H1 (cell line): Measurements from ENCODE around the gene YEATS4. TPM values are rescaled to one million over a fixed set of nuclear protein-coding genes. Genes with fewer than 3 reads are reported as not detected.

ENCODE experiments used
- CTCF ChIA-PET: fragments of 300-600 bp; sonication (Branson Sonifier 250); formaldehyde crosslinking; loops from one replicate; lab custom pipeline; 2021; ENCODE audit not compliant: partially characterized antibody; lab: Charles Lee
- POLR2A ChIA-PET: fragments of 300-600 bp; sonication (Branson Sonifier 250); formaldehyde crosslinking; loops from one replicate; lab custom pipeline; 2021; ENCODE audit warnings: inconsistent platforms; ENCODE audit not compliant: partially characterized antibody; lab: Charles Lee
- DNase-seq, 2 experiments: peaks; one replicate each; pipeline versions ENCODE4 v3.0.0 to v3.0.0-alpha.2; 2010 to 2022; ENCODE audit warnings: low spot score in 2 of 2, low read depth in 1 of 2, mixed read lengths in 1 of 2
- FAIRE-seq: peaks from 2 replicates; lab custom pipeline; 2011; peaks lifted over from hg19 to GRCh38; lab: Jason Lieb, UNC
- H2AFZ ChIP-seq: 2 replicates; pipeline ENCODE4 v1.8.1; 2012; ENCODE audit warnings: low read length, inconsistent platforms
- H2AK5ac ChIP-seq: 2 replicates; pipeline ENCODE4 v1.6.1; 2013; ENCODE audit warnings: low read depth, low read length
- H2BK120ac ChIP-seq: replicated peaks from 2 replicates; pipeline ENCODE3; 2013; ENCODE audit warnings: low read depth, low read length, inconsistent platforms
- H2BK12ac ChIP-seq: 2 replicates; pipeline ENCODE4 v1.6.1; 2013; ENCODE audit warnings: low read depth, low read length
- H2BK15ac ChIP-seq: 2 replicates; pipeline ENCODE4 v1.6.1; 2013; ENCODE audit warnings: low read length
- H2BK20ac ChIP-seq: 2 replicates; pipeline ENCODE4 v1.6.1; 2013; ENCODE audit warnings: low read length
- H2BK5ac ChIP-seq: 2 replicates; pipeline ENCODE4 v1.6.1; 2013; ENCODE audit warnings: low read depth, low read length
- H3K14ac ChIP-seq: 2 replicates; pipeline ENCODE4 v1.6.1; 2013; ENCODE audit warnings: inconsistent platforms; ENCODE audit not compliant: insufficient read length
- H3K18ac ChIP-seq: 2 replicates; pipeline ENCODE4 v1.6.1; 2013; ENCODE audit warnings: low read length; ENCODE audit errors: extremely low read depth
- H3K23ac ChIP-seq: 2 replicates; pipeline ENCODE4 v1.6.1; 2013; ENCODE audit warnings: inconsistent platforms; ENCODE audit not compliant: insufficient read length
- H3K23me2 ChIP-seq: 2 replicates; pipeline ENCODE4 v1.6.1; 2013; ENCODE audit warnings: low read depth, low read length
- H3K27ac ChIP-seq: 2 replicates; pipeline ENCODE4 v1.6.1; 2011; ENCODE audit warnings: low read depth, low read length, inconsistent platforms
- H3K27me3 ChIP-seq, 4 experiments: replicated peaks in 1 of 4; 1 replicate in 1 of 4; 2 replicates in 3 of 4; pipeline versions ENCODE4 v1.6.1 to v1.8.1; 2011 to 2013; ENCODE audit warnings: low read length in 3 of 4, mild to moderate bottlenecking in 3 of 4, inconsistent platforms in 2 of 4, mixed read lengths in 2 of 4, moderate library complexity in 1 of 4; ENCODE audit not compliant: control insufficient read depth in 3 of 4, insufficient read depth in 3 of 4; ENCODE audit errors: extremely low read depth in 1 of 4
- H3K36me3 ChIP-seq, 4 experiments: 2 replicates each; pipeline versions ENCODE4 v1.6.1 to v1.8.1; 2011 to 2013; ENCODE audit warnings: mild to moderate bottlenecking in 4 of 4, low read length in 3 of 4, moderate library complexity in 2 of 4, control low read depth in 1 of 4, inconsistent platforms in 1 of 4; ENCODE audit not compliant: insufficient read depth in 4 of 4, control insufficient read depth in 2 of 4
- H3K4ac ChIP-seq: replicated peaks from 2 replicates; pipeline ENCODE3; 2013; ENCODE audit warnings: low read length, low read depth, mixed read lengths, inconsistent platforms; ENCODE audit not compliant: insufficient read length
- H3K4me1 ChIP-seq, 4 experiments: replicated peaks in 1 of 4; 1 replicate in 1 of 4; 2 replicates in 3 of 4; pipeline versions ENCODE4 v1.6.1 to v1.8.1; 2011 to 2013; ENCODE audit warnings: low read length in 3 of 4, inconsistent platforms in 2 of 4, mixed read lengths in 1 of 4; ENCODE audit not compliant: insufficient read depth in 4 of 4, control insufficient read depth in 3 of 4
- H3K4me2 ChIP-seq, 2 experiments: 2 replicates each; pipeline versions ENCODE4 v1.6.1 to v1.8.1; 2011 to 2013; ENCODE audit warnings: low read depth in 2 of 2, low read length in 2 of 2, control low read depth in 1 of 2, inconsistent platforms in 1 of 2, mild to moderate bottlenecking in 1 of 2; ENCODE audit not compliant: insufficient read depth in 1 of 2
- H3K4me3 ChIP-seq, 4 experiments: fragments of 200-600, 300-600 bp in 1 of 4; sonication (generic), shearing (Covaris generic), sonication (Bioruptor Twin) in 1 of 4; 2 replicates each; pipeline versions ENCODE4 v1.5.1 to v1.8.1; 2011 to 2016; ENCODE audit warnings: low read length in 4 of 4, low read depth in 3 of 4, control low read depth in 2 of 4, inconsistent platforms in 2 of 4, mild to moderate bottlenecking in 2 of 4, mixed read lengths in 1 of 4, moderate library complexity in 1 of 4; ENCODE audit not compliant: insufficient read depth in 2 of 4; ENCODE audit errors: extremely low read depth in 1 of 4
- H3K56ac ChIP-seq: replicated peaks from 2 replicates; pipeline ENCODE3; 2013; ENCODE audit warnings: low read depth, mild to moderate bottlenecking, mixed read lengths, low read length, inconsistent platforms; ENCODE audit not compliant: insufficient read length
- H3K79me1 ChIP-seq: 2 replicates; pipeline ENCODE4 v1.6.1; 2013; ENCODE audit warnings: low read depth, low read length, control low read depth
- H3K79me2 ChIP-seq, 2 experiments: 2 replicates each; pipeline versions ENCODE4 v1.6.1 to v1.8.1; 2012 to 2013; ENCODE audit warnings: low read length in 2 of 2, mild to moderate bottlenecking in 2 of 2, inconsistent platforms in 1 of 2; ENCODE audit not compliant: insufficient read depth in 2 of 2, control insufficient read depth in 1 of 2
- H3K9ac ChIP-seq, 4 experiments: replicated peaks in 1 of 4; 1 replicate in 1 of 4; 2 replicates in 3 of 4; pipeline versions ENCODE4 v1.6.1 to v1.8.1; 2011 to 2013; ENCODE audit warnings: low read depth in 3 of 4, low read length in 3 of 4, control low read depth in 2 of 4, mild to moderate bottlenecking in 2 of 4, moderate library complexity in 2 of 4, inconsistent platforms in 1 of 4; ENCODE audit errors: extremely low read depth in 1 of 4
- H3K9me3 ChIP-seq, 2 experiments: 2 replicates each; pipeline versions ENCODE4 v1.6.1 to v1.8.1; 2012 to 2013; ENCODE audit warnings: mild to moderate bottlenecking in 2 of 2, moderate library complexity in 2 of 2, control low read depth in 1 of 2, inconsistent platforms in 1 of 2, low read depth in 1 of 2, low read length in 1 of 2, mixed read lengths in 1 of 2; ENCODE audit not compliant: insufficient read depth in 2 of 2
- H4K20me1 ChIP-seq, 2 experiments: replicated peaks in 1 of 2; 2 replicates each; pipeline versions ENCODE3 to v1.8.1; 2011 to 2013; ENCODE audit warnings: inconsistent platforms in 2 of 2, low read length in 2 of 2, mild to moderate bottlenecking in 1 of 2; ENCODE audit not compliant: insufficient read depth in 2 of 2, control insufficient read depth in 1 of 2
- H4K5ac ChIP-seq: 2 replicates; pipeline ENCODE4 v1.6.1; 2013; ENCODE audit warnings: low read length, low read depth, mixed read lengths, inconsistent platforms; ENCODE audit not compliant: insufficient read length
- H4K8ac ChIP-seq: 2 replicates; pipeline ENCODE4 v1.8.0; 2013; ENCODE audit warnings: mild to moderate bottlenecking, moderate library complexity, low read length, inconsistent platforms; ENCODE audit not compliant: insufficient read depth; ENCODE audit errors: extremely low read depth
- H4K91ac ChIP-seq: replicated peaks from 2 replicates; pipeline ENCODE3; 2013; ENCODE audit warnings: low read length, mixed read lengths, inconsistent platforms; ENCODE audit not compliant: insufficient read length
- BACH1 ChIP-seq: IDR thresholded peaks from 2 replicates; pipeline ENCODE4 v1.6.1; 2012; ENCODE audit warnings: low read length, improper control_type of control experiment
- EP300 ChIP-seq, 2 experiments: IDR thresholded peaks; 1 replicate in 1 of 2; 2 replicates in 1 of 2; pipeline ENCODE4 v1.6.1; 2011 to 2012; ENCODE audit warnings: low read depth in 2 of 2, low read length in 2 of 2, mild to moderate bottlenecking in 2 of 2, borderline replicate concordance in 1 of 2, inconsistent platforms in 1 of 2, moderate library complexity in 1 of 2
- JUND ChIP-seq: IDR thresholded peaks from 2 replicates; pipeline ENCODE4 v1.6.1; 2011; ENCODE audit warnings: mild to moderate bottlenecking, improper control_type of control experiment, low read length
- KDM1A ChIP-seq: fragments of 200-600, 300-600 bp; sonication (generic); IDR thresholded peaks from 2 replicates; pipeline ENCODE4 v1.7.1; 2016; ENCODE audit warnings: mild to moderate bottlenecking, low read length, borderline replicate concordance
- MAX ChIP-seq: IDR thresholded peaks from 2 replicates; pipeline ENCODE4 v1.6.1; 2012; ENCODE audit warnings: inconsistent platforms
- POLR2A ChIP-seq, 2 experiments: IDR thresholded peaks; 1 replicate in 1 of 2; 2 replicates in 1 of 2; pipeline ENCODE4 v1.6.1; 2011; ENCODE audit warnings: low read depth in 2 of 2, low read length in 2 of 2, mild to moderate bottlenecking in 2 of 2; ENCODE audit errors: control extremely low read depth in 1 of 2
- POLR2AphosphoS5 ChIP-seq: IDR thresholded peaks from 2 replicates; pipeline ENCODE4 v1.6.1; 2011; ENCODE audit warnings: low read depth, low read length
- RFX5 ChIP-seq: IDR thresholded peaks from 2 replicates; pipeline ENCODE4 v1.6.1; 2011; ENCODE audit warnings: low read depth, low read length, improper control_type of control experiment, borderline replicate concordance
- SUZ12 ChIP-seq: fragments of 200-600 bp; sonication (generic); IDR thresholded peaks from 2 replicates; pipeline ENCODE4 v1.6.1; 2012; ENCODE audit warnings: mild to moderate bottlenecking, inconsistent platforms, low read length, moderate library complexity, mixed read lengths
- TAF1 ChIP-seq: IDR thresholded peaks from 2 replicates; pipeline ENCODE4 v1.6.1; 2011; ENCODE audit warnings: mild to moderate bottlenecking, low read depth, low read length
- TCF12 ChIP-seq: IDR thresholded peaks from 2 replicates; pipeline ENCODE4 v1.6.1; 2011; ENCODE audit warnings: low read depth, mild to moderate bottlenecking, low read length
- WGBS, 2 experiments: shearing (Covaris generic) in 1 of 2; methylation state at CpG; one replicate each; pipeline versions ENCODE4 v1.1.6 to v1.1.7; 2013 to 2015; ENCODE audit warnings: low lambda C conversion rate in 2 of 2, mixed read lengths in 2 of 2, inconsistent platforms in 1 of 2, low coverage in 1 of 2, missing lambda C conversion rate in 1 of 2; ENCODE audit not compliant: insufficient replicate concordance in 2 of 2, insufficient coverage in 1 of 2, insufficient read length in 1 of 2; ENCODE audit errors: extremely low coverage in 1 of 2, missing lambda C conversion rate in 1 of 2; 5-methylcytosine and 5-hydroxymethylcytosine counted together
- polyA plus RNA-seq, 7 experiments: library from polyadenylated mRNA; depleted of rRNA in 3 of 7; stranded (reverse) in 5 of 7; unstranded in 2 of 7; fragments of >200 nt in 5 of 7; fragments of 200-250 nt in 2 of 7; gene quantifications; 1 replicate in 5 of 7; 2 replicates in 1 of 7; 4 replicates in 1 of 7; pipeline versions ENCODE4 v1.2.1 to v1.2.3, GENCODE V29; 2011 to 2013; ENCODE audit warnings: missing spikeins in 2 of 7, mixed read lengths in 2 of 7
- total RNA-seq: library from RNA; stranded (reverse); fragmentation: NEBNext Ultra II Directional; extraction: Animal tissue kit (Norgen Biotek cat#: 25700); gene quantifications from 2 replicates; pipeline ENCODE4 v1.2.1, GENCODE V29; 2021

Gene YEATS4
- total and polyA plus RNA-seq, 2 of the 8 experiments (the other 6 are each of a cell fraction or from before 2014, with no cell fraction given): 25.7 to 32.5 TPM

- Histone ChIP-seq H3K23me2 (no peaks in the 10 kb centered on the region), H3K27ac (no peak overlapping the region), H3K9ac (no peak overlapping the region), H3K4me3 (no peak overlapping the region), H3K79me1 (no peaks in the 10 kb centered on the region), H2BK120ac (no peak overlapping the region), H3K56ac (no peak overlapping the region), H2BK12ac (no peak overlapping the region), H4K20me1 (no peaks in the 10 kb centered on the region), H2AK5ac (no peak overlapping the region), H2BK15ac (no peak overlapping the region), H4K8ac (no peak overlapping the region), H3K27me3 (no peaks in the 10 kb centered on the region), H3K4me2 (no peak overlapping the region), H4K5ac (no peak overlapping the region), H3K14ac (no peak overlapping the region), H3K36me3 (no peaks in the 10 kb centered on the region), H2BK5ac (no peak overlapping the region), H3K23ac (no peak overlapping the region), H3K4me1 (peaks cover 0 to 5% (median under 1%) of the 10 kb centered on the region in 4 experiments; a peak in 4 of 7 replicates), H4K91ac (no peak overlapping the region), H2BK20ac (no peak overlapping the region), H3K79me2 (no peaks in the 10 kb centered on the region), H3K9me3 (no peaks in the 10 kb centered on the region), H3K18ac (no peak overlapping the region), H3K4ac (no peak overlapping the region), H2AFZ (peak overlapping the region; percentile 99; the same call in 1 of the 2 replicates)
- no peak for FAIRE-seq
- no peak for DNase-seq
- POLR2A ChIA-PET: interaction anchor here (1.3 kb wide), 1 partner anchor 24 kb away, joined by 4 read pairs; no protein-coding TSS in a partner anchor
- no peak for TF ChIP-seq EP300 (IDR thresholded peaks at IDR 0.05; ENCODE audit: borderline replicate concordance in 1 of 2, low read depth in 2 of 2, low read length in 2 of 2)
- TF ChIP-seq KDM1A: no peak
- TF ChIP-seq MAX: no peak
- no peak for TF ChIP-seq POLR2AphosphoS5
- TF ChIP-seq TCF12: no peak
- no peak for TF ChIP-seq TAF1
- no peak for TF ChIP-seq SUZ12
- no peak for TF ChIP-seq BACH1
- TF ChIP-seq JUND: no peak
- no peak for TF ChIP-seq POLR2A (IDR thresholded peaks at IDR 0.05; ENCODE audit: control extremely low read depth in 1 of 2, low read depth in 2 of 2, low read length in 2 of 2)
- no peak for TF ChIP-seq RFX5
- CTCF ChIA-PET: no interaction called here
- WGBS, 2 experiments: 95% methylated on average over 1 of the region's 1 CpG; no CpG with 5 or more reads in 1 of the 2 experiments
Measured at GRCh38 chr12:69354172-69354555, 5.4 kb upstream of the YEATS4 start.
